SK-N-SH treated with all-trans-retinoic acid at 6 μM for 48 hours (cell line): ENCODE data around the gene SOD1.

Experiments used
- CSRNP3 ChIP-seq: fragments of 250-450 bp; sonication (Bioruptor Pico); IDR thresholded peaks from 2 replicates; pipeline ENCODE4 v1.5.1; 2021; ENCODE audit warnings: mild to moderate bottlenecking, moderate library complexity
- GLIS3 ChIP-seq: fragments of 250-450 bp; sonication (Bioruptor Pico); IDR thresholded peaks from 2 replicates; pipeline ENCODE4 v1.5.0; 2020; ENCODE audit warnings: mild to moderate bottlenecking, moderate library complexity
- PATZ1 ChIP-seq: fragments of 250-450 bp; sonication (Bioruptor Pico); IDR thresholded peaks from 2 replicates; pipeline ENCODE4 v1.8.0; 2020; ENCODE audit warnings: mild to moderate bottlenecking, moderate library complexity, borderline replicate concordance
- PPARA ChIP-seq: fragments of 250-450 bp; sonication (Bioruptor Pico); IDR thresholded peaks from 2 replicates; pipeline ENCODE4 v1.5.0; 2020; ENCODE audit warnings: mild to moderate bottlenecking, borderline replicate concordance
- RARB ChIP-seq: fragments of 250-450 bp; sonication (Bioruptor Pico); IDR thresholded peaks from 2 replicates; pipeline ENCODE4 v1.8.0; 2021; ENCODE audit warnings: mild to moderate bottlenecking, moderate library complexity
- TCF4 ChIP-seq: fragments of 250-450 bp; sonication (Bioruptor Pico); IDR thresholded peaks from 2 replicates; pipeline ENCODE4 v1.8.0; 2021; ENCODE audit warnings: mild to moderate bottlenecking, moderate library complexity, borderline replicate concordance
- ZFP3 ChIP-seq: fragments of 250-450 bp; sonication (Bioruptor Pico); IDR thresholded peaks from 2 replicates; pipeline ENCODE4 v1.5.0; 2020; ENCODE audit warnings: mild to moderate bottlenecking, moderate library complexity
- ZFP30 ChIP-seq: fragments of 450-650 bp; formaldehyde crosslinking; IDR thresholded peaks from 2 replicates; pipeline ENCODE4 v1.5.0; 2022; ENCODE audit warnings: mild to moderate bottlenecking, moderate library complexity
- ZNF565 ChIP-seq: fragments of 450-650 bp; formaldehyde crosslinking; conservative IDR thresholded peaks from 2 replicates; pipeline ENCODE4 v1.5.0; 2020; ENCODE audit warnings: low read depth, mild to moderate bottlenecking, moderate library complexity

- TF ChIP-seq PATZ1 (CRISPR knock-in tag) (no peak), ZNF565 (no peak), GLIS3 (CRISPR knock-in tag) (no peak), RARB (CRISPR knock-in tag) (no peak), TCF4 (no peak), ZFP30 (no peak), PPARA (CRISPR knock-in tag) (no peak), CSRNP3 (CRISPR knock-in tag) (no peak), ZFP3 (CRISPR knock-in tag) (no peak)
Observed at GRCh38 chr21:31687108-31687507, 27.6 kb downstream of the SOD1 start.
